GM20000 (cell line): Measurements from ENCODE around the gene ILKAP.
A peak's percentile ranks its signal among the peaks of the same experiment; 100 is the strongest.

Source experiments
- DNase-seq: peaks from one replicate; pipeline ENCODE4 v3.0.0; 2012; ENCODE audit warnings: low spot score
- TF ChIP-seq, protein P1 (sequence below): IDR thresholded peaks from 2 replicates; pipeline ENCODE4 v1.5.1; 2012; ENCODE audit warnings: mild to moderate bottlenecking, control low read depth; ENCODE audit errors: extremely low read depth, missing control alignments

Gene ILKAP

DNA sequence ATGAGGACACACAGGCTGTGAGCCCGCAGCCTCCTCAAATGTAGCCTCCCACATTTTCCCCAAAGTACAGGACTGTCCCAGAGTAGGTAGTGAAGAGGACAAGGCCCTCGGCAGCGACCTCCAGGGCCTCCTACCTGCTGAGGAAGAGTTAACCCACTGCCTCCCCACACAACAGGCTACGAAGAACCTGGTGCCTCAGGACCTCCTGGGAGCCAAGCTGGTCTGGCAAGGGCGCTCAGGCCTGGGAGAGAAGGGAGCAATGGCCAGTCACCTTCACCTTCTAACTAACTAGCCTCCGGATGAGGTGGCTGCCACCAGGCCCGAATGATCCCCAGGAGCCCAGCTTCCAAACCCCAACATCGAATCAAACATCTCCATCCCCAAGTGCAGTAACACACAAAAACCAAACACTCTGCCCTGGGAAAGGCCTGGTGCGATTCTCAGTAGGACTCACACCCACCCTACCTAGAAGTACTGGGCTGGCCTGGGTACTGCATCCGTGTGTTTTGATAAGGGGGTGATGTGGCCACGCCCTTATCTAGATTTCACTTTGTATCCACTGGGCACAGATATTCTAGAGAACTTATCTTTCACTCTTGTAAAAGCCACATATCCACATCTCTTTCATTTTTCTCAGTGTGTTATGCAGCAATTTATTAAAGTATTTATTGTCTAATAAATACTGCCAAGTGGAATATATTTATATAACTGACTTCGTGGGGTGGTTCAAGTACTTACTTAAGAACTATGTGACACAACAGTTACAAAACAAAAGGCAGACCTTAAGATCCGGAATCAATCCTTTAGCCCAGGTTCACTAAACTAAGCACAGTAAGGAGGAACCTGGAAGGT, 35.1 kb downstream of the ILKAP start:
- DNase-seq, result peak; percentile 19
- TF ChIP-seq, protein P1, sequence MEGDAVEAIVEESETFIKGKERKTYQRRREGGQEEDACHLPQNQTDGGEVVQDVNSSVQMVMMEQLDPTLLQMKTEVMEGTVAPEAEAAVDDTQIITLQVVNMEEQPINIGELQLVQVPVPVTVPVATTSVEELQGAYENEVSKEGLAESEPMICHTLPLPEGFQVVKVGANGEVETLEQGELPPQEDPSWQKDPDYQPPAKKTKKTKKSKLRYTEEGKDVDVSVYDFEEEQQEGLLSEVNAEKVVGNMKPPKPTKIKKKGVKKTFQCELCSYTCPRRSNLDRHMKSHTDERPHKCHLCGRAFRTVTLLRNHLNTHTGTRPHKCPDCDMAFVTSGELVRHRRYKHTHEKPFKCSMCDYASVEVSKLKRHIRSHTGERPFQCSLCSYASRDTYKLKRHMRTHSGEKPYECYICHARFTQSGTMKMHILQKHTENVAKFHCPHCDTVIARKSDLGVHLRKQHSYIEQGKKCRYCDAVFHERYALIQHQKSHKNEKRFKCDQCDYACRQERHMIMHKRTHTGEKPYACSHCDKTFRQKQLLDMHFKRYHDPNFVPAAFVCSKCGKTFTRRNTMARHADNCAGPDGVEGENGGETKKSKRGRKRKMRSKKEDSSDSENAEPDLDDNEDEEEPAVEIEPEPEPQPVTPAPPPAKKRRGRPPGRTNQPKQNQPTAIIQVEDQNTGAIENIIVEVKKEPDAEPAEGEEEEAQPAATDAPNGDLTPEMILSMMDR, result no peak

GRCh38 chr2:238167761-238168160, 35.7 kb downstream of the ILKAP start:
- DNase-seq, result peak; percentile 29
- TF ChIP-seq, protein P1, result no peak

GRCh38 chr2:238167344-238167715, 36.2 kb downstream of the ILKAP start:
- no peak for DNase-seq
- TF ChIP-seq, protein P1, result no peak

DNA sequence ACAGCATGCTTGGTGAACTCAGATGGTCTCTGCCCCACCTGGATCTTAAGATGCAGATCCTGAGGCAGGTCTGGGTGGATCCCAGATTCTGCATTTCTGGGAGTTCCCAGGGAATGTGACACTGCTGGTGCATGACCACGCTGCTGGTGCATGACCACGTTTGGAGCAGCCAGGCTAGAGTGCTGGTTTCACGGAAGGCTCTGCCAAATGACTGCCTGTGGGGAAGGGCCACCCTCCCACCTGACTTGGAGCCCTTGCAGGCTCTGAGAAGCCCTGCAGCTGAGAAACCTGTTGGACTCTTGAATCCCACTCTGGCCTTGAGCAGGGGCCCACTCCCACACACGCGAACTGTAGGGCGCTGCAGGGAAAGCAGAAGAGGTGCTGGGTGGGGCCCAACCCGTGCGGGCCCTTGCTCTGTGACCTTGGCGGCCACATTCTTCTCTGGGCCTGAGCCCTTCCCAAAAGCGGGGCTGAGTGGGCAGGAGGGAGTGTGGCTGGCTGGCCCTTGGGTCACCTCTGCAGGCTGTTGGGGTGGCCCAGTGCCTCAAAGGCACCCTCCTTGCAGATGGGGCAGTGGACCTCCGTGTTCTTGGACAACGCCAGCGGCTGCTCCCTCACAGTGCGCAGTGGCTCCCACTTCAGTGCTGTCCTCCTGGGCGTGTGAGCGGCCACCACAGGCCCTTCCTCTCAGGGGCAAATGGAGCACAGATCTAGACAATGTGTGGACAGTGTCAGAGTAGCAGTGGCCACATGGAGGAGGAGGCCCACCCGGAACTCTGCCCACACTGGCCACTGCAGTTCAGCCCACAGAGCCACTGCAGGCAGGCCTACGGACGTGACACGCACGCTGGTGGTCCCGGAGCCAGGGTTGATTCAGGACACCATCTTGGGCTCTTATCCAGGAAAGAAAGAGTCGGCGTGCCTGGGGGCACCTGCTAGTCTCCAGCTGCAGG, 36.8 kb downstream of the ILKAP start:
- TF ChIP-seq, protein P1, result no peak

GRCh38 chr2:238165288-238165921, 38.1 kb downstream of the ILKAP start:
- DNase-seq, result peak; percentile 10
- TF ChIP-seq, protein P1, result no peak

More for the DNA sequence above, 36.8 kb downstream of the ILKAP start:
- peak; percentile 21 for DNase-seq

DNA sequence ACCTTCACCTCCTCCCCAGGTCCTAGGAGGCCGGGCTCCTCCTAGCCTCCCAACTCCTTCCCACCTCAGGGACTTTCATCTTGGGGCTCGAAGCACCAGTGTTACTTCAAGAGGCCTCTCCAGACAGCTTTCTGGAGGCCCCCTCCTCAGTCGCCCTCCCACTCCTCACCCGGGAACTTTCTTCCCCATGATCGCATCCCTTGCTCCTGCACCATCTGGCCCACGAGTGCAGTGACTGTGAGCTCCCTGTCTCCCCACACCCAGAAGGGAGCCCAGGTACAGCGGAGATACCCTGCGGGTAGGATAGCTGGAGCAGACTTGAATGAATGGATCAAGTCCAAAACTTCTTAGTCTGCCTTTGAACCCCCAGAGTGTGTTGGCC, 38.6 kb downstream of the ILKAP start:
- DNase-seq, result peak; percentile 26
- TF ChIP-seq, protein P1, result no peak
